Measurements from ENCODE around the gene ALPK1.
"Not testable (repeated sequence)": the region's sequence is repeated elsewhere in the genome, so short reads cannot be mapped to it uniquely, and the experiment has no call there.

The ALPK1 gene

DNA sequence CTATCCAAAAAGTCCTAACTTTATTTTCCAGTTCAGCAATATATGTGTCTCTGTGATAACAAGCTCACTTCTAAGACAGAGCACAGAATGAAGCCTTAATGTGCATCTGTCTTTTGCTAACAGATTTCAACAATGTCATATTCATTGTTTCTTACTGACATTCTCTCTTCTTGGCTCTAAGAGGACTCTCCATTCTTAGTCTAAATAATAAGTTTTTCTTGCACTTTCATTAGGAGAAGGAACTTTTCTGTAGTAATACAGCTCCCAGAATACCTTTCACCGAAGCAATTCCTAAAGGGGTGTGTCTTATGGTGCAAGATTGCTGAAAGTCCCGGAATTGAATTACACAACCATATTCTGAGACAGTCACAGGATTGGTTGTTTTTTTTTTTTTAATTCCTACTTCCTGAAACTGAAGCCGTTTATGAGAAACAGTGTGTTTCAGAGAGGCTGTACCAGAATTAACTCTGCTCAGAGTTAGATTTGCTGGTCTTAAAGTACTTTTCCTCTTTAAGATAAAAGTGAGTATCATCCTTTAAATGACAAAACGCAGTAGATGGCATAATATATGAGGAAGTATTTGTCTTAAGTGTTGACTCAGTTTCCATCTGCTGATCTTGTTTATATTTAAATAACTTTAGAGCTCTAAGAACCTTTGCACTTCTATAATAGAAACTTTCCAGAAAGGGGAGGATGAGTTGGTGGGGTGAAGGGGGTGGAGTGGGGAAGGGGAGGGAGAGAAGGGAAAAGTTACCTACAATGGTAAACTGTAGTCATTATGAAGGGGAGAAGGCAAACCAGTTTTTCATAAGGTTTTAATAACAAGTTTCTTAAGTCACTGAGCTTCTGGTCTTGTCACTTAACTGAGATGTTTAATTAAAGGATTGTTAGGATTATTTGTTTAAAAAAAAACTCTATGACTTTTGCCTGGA is at the start of gene ALPK1:
ALPK1 (plus strand) TSS at position 421 of the 932 bp plus-strand sequence.
- peak; percentile 95 for DNase-seq (ENCODE audit: low spot score)

DNA sequence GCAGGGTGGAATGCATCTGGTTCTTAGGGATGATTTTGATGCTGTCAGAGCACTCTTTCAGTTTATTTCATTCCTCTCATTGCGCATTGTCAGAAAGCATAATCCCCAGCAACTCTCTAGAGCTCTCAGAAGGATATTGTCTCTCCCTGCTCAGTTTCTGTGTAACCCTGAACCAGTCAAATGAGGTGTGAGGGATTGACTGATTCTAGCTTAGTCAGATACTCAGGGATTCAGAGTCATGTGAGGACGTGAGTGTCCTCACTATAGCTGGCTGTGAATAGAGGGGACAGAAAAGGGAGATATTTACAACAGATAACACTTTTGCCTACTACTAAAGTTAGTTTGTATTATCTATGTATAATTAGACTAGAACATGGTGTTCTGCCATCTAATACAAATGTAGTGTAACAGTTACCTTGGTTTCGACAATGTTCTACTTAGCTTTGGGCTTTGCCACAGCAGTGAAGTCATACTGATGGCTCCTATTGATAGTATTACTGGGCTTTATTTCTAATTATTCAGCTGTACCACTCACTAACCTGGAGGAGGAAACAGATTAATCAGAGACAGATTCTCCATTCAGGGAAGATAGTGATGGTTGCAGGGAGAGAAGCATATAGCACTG is 46.0 kb upstream of the ALPK1 start:
- DNase-seq (ENCODE audit: low spot score) = peak; percentile 33

DNA sequence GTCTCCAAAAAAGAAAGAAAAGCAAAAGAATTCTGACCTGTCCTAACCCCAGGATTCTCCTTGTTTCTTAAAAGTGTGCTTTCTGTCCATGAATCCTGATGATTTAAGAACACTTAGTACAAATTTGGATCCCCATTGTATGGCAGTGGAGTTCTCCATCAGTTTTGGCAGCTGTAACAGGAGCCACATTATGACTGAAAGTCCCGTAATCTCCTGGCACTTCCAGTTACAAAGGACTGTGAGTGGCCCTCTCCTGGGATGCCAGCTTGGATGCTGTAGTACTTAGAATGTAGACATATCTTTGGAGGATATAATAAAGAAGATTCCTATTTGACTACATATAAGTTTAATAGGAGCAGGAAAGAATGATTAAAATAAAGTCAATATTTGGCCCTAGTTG is 44.9 kb upstream of the ALPK1 start:
- DNase-seq (ENCODE audit: low spot score) = no peak

DNA sequence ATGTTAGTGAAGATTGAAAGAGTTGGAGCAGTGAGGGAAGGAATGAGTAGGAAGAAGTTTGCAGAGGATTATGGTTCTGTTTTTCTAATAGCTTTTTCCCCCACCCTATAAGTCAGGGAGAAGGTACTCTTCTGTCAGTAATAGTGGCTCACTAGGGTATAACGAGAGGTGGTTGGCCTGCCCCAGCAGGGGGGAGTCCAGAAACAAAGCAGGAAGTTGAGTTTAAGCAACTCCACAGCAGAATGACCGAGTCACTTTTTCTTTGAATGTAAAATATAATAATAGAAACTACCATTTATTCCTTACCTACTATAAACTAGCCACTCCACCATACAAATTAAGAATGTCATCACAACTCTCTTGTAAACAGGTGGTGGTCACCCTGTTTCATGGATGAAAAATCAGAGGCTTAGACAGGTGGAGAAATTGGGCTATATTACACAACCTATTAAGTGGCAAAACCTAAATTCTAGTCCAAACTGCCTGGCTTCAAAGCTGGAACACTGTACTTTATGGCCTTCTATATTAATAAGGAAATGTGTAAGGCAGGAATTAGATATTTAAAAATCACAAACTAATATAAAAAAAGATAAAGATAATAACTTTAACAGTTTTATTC is 43.7 kb upstream of the ALPK1 start:
- DNase-seq (ENCODE audit: low spot score) = no peak

DNA sequence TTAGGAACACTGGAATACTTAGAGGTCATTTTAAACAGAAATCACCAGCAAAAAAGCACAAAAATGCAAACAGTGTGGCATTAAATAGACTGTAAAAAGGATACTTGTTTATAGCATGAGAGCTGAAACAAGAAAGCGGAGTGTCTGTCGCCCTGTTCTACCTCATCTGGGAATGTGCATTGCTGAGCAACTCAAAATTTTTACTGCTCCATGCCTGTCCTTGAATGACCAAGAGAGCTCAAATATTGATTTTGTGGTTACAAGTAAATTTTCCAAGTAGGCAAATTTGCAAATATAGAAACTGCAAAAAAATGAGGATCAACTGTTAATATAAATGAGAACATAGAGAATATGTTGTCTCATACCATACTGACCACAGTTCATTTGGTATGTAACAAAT is 40.1 kb upstream of the ALPK1 start:
- DNase-seq (ENCODE audit: low spot score) = no peak

DNA sequence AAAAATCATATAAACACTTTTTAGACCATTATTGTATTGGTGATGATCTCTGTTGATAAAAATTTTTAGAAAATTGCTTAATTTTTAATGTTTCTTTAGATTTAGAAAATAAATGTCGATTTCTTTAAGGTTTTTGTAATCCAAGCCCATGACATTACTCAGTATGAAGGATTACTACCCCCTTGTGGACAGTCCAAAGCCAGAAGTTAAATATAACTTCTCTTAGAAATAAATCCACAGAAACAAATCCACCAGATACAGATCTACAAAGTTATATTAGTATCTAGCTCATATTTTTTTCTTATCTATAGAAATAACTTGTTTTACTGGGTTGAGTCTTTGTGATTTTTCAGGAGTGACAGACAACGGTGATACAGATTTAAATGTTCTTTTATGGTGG is 30.3 kb upstream of the ALPK1 start:
- DNase-seq (ENCODE audit: low spot score) = peak; percentile 55

DNA sequence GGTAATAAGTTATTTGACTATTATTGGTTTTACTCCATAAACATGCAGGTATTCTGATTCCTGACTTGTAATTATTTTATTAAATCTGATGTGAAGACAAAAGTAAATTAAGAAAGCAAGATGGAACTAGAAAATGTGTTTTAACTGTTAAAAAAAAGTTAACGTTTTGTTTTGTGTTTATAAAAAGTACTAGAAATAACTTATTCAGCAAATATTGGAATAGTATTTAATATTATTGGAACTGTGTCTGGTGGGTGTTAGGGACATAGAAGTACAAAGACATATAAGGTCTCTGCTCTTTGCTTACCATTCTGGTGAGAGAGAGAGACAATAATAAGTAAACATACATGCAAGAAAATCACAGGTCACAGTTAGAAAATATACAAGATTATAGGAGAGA is 27.1 kb upstream of the ALPK1 start:
- DNase-seq (ENCODE audit: low spot score) = no peak

DNA sequence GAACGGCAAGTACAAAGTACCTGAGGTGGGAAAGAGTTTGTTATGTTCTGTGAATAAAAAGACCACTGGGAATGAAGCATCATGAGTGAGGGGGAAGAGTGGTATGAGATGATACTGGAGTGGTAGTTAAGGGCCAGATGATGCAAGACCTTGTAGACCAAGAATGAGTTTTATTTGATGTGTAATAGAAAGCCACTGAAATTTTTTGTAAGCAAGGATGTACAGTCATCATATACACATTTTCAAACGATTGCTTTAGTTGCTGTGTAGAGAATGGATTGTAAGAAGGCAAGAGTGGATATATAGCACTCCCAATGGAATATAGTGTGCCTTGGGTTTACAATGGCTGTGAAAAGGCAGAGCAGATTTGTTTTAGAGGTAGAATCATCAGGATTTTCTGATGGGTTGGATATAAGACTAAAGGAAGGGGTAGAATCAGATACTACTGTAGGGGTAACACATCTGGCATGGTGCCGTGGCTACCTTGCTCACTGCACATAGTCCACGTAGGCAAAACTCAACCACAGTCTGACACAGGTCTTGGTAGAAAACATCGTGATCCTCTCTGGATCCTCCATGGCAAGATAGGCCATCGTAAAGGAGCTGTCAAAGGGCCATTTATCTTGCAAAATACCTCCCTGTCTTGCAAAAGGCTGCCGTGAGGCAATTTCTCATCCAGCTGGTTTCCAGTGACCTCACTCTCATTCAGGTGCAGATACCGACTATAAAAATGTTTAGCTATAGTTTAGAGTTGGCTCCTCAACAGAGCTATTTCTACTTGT is 26.3 kb upstream of the ALPK1 start:
- DNase-seq (ENCODE audit: low spot score) = peak; percentile 93

DNA sequence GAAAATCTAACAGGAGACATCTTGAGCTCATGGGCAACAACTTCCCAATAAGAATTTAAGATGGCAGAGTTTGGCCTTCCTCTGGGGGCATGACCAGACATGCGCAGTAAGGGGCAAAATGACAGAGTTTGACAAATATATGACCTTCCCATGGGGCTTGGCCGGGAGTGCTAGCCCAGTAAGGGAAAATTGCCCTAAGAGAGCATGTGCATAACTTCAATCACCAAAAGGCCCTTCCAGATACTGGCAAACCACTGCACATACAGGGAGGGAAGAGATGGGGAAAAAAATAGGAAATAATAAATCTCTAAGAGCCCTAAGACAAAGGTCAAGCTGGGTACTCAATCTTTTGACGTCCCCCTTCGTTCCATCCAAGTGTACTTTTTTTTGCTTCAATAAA is 24.9 kb upstream of the ALPK1 start:
- DNase-seq (ENCODE audit: low spot score) = no peak

DNA sequence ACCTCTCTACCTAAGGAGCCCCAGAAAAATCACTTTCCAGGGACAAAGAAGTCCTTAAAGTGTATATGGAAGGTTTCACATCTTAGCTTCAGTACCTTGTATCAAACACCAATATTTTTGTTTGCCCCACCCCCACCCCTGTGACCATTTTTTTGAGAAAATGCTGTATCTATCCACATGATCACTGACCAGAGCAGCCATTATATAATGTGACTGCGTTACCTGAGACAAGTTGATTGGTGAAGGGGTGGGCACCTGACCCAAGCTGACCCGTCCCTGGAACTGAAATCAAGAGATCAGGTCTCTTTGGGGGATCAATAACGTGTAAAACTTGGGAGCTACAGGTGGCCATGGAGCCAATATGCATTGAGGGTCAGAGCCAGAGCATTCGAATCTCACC is 22.2 kb upstream of the ALPK1 start:
- DNase-seq (ENCODE audit: low spot score) = no peak

DNA sequence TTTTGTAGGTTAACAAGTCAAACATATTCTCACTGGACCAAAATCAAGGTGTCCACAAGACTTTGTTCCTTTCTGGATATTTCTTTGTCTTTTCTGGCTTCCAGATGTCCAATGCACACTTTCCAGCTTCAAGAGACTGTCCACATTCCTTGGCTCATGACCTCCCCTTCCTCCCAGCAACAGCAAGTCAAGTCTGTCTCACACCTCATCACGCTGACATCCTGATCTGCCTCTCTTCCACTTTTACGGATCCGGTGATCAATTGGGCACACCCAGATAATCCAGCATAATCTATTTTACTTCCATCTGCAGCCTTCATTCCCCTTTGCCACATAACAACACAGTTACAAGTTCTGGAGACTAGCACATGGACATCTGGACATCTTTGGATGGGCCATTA is 21.1 kb upstream of the ALPK1 start:
- DNase-seq (ENCODE audit: low spot score) = no peak

DNA sequence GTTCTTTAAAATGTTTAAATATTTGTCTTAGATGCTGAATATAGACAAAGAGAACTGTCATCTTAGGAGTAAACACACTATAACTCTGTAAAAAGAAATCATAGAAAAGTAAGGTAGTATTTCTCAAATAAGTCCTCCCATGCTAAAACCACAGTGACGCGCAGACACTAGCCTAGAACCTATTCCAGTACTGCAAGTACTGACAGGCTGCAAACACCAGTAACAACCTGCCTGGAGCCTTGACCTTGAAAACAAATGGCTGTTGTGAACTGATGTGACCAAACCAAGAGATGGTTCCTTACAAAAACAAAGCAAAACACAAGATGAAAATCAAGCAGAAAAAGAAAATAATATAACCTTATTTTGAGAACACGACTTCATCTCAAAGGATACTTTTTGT is 19.9 kb upstream of the ALPK1 start:
- DNase-seq (ENCODE audit: low spot score) = no peak

DNA sequence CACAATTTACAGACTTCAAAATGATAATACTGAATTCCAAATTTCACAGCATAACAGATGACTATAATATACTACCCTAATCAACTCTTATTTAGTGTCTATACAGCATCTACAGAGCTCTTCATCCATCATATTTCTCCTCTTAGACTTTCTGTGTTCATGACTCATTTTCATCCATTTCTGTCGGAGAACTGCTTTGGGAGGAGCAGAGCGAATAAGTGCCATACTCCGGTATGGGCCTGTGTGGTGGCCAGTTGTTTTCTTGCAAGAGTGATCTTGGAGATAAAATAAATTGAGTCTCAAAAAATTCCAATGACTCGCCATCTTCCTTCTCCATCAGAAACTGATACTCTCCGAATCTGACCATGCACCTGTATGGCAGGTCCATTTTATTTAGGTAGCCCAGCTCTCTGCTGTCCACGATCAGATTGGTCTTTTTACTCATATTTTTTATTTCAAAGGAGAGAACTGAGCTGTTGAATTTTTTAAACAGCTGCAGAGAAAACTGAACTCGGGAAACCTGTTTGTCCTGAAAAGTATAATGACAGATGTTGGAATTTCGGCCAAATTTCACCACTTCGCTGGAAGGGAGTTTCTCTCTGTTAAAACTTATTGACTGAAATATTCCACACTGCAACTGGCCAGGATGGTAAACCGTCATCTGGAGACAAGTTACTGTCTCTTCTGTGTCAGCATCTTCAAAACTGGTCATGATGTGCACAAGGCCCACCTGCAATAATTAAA is 19.3 kb upstream of the ALPK1 start:
- no peak for DNase-seq (ENCODE audit: low spot score)

DNA sequence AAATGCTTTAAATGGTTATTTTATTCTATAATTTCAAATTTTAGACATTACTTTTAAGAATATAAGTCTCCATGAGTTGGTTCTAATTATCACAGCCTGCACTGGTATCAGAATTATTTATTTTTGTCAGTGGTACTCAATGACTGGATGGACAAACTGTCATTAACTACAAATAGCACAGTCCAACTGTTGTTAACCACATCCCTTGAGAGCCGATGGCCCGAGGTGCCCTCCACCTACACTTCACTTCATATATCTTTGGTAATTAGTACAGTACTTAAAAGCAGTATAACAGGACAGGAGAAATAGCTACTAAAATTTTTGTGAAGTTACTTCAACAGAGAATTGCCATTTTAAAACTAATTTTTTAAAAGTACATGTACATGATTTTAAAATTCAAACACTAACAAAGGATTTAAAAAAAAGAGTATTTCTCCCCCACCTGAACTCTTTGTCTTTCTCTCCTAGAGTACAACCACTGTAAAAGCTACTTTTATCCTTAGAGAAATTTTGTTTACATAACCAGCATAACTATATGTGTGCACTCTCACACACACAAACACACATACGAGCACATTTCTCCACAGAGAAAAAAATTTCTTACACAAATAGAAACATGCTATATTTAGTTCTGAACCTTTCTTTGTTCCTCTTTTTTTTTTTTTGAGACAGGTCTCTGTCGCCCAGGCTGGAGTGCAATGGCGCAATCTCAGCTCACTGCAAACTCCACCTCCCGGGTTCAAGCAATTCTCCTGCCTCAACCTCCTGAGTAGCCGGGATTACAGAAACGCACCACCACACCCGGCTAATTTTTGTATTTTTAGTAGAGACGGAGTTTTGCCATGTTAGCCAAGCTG is 17.9 kb upstream of the ALPK1 start:
- no peak for DNase-seq (ENCODE audit: low spot score)

DNA sequence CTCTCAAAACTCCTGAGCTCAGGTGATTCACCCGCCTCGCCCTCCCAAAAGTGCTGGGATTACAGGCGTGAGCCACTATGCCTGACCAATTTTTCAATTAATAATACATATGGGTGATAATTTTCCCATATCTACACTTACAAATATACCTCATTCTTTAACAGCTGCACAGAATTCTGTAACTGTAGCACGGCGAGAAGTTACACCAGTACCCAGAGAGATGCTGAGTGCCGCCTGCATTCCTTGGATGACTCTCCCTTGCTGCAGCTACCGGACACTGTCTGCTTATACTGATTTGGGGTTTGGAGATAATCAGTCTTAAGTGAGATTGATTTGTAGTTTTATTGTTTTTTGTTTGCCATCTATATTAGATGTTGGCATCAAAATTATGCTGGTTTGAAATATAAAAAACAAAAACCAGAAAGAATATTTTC is 17.3 kb upstream of the ALPK1 start:
- DNase-seq (ENCODE audit: low spot score) = no peak

DNA sequence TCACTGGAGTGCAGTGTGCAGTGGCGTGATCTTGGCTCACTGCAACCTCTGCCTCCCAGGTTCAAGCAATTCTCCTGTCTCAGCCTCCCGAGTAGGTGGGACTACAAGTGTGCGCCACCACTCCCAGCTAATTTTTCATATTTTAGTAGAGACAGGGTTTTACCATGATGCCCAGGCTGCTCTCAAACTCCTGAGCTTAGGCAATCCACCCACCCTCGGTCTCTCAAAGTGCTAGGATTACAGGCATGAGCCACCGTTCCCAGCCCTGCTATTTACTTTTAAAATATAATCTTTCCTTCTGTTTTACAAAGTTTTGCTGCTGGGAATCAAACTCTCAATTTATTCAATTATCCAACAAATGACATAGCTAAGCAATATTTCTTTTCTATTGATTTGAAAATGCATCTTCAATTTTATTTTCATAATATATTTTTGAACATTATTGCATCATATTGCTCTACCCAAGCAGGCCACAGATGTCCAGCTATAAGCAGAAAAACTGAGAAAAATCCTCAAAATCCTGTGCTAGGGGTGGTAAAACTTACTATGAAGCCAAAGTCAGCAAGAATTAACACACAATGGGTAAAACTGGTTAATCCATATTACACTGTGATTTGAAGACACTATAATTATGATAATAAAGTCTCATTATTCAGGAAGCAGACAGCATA is 16.6 kb upstream of the ALPK1 start:
- DNase-seq (ENCODE audit: low spot score) = no peak

DNA sequence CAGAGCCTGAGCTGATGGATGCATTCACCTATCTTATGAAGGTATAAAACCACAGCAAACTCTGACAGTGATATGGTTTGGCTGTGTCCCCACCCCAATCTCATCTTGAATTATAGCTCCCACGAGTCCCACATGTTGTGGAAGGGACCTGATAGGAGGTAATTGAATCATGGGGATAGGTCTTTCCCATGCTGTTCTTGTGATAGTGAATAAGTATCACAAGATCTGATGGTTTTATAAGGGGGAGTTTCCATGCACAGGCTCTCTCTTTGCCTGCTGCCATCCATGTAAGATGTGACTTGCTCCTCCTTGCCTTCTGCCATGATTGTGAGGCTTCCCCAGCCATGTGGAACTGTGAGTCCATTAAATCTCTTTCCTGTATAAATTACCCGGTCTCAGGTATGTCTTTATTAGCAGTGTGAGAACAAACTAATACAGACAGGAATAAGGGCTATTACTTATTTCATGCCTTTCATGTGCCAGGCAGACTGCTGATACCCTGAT is 15.2 kb upstream of the ALPK1 start:
- not testable (repeated sequence) for DNase-seq (ENCODE audit: low spot score)

DNA sequence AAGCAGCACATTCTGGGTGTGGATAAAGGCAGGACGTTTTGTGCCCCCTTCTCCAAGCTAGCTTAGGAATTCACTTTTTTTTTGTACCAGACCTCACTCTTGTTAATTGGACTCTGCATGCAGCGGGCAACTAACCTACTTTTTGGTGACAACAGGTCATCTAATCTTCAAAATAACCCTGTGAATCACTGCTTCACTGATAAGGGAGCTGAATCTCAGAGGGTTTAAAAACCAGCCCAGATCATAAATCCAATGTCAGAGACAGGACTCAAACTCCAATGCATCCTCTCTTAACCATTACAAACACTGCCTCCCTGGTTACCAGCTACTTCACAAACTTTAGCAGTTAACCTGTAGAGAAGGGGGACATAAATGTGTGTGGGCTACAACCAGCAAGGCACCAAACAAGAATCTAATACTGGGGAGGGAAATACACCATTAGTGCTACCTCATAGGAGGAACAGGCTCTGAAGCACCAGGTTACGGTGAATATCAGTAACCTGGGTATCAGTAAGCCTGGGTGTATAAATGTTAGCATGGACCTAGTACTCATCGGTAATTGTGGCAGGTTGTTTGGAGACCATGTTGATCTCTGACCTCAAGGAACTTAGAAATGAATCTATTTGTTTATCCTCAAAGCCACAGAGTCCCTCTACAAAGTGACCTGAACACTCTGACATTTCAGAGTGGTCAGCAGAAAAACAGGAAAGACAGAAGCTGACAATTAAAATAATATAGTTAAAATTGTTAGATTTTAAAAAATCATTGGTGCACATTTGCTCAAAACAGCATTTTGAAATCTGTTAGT is 14.1 kb upstream of the ALPK1 start:
- no peak for DNase-seq (ENCODE audit: low spot score)

DNA sequence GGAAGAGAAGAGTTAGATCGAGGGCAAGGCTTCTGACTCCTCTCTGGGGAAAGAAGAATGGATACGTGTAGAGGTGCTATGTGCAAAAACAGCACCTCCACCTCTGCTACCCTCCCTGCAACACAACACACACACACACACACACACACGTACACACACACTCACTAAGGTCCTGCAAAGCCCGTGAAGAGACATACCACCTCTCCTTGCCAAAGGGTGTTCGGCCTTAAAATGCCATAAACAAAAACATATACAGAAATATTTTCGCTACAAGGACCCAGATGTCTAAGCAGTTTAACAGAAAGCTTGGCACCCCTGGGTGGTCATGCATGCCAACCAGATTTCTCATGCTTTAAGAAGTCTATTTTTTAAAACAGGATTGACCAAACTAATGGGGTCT is 13.0 kb upstream of the ALPK1 start:
- DNase-seq (ENCODE audit: low spot score) = peak; percentile 50

Measured in RKO (cell line).